Stimulated activated CD8-positive, alpha-beta memory T cell treated with anti-CD3 and anti-CD28 coated beads, Interleukin-7, amount 100 ng/mL, for 1 hour (primary cell): ENCODE results near the gene RAX2.
"Not testable (repeated sequence)": the region's sequence is repeated elsewhere in the genome, so short reads cannot be mapped to it uniquely, and the experiment has no call there.

Source experiments
- DNase-seq, 2 donors: peaks; one replicate each; pipeline ENCODE4 v3.0.0-alpha.2; 2020; ENCODE audit warnings: low read depth in 2 of 2

Gene RAX2

GRCh38 chr19:3760871-3761361, 11.1 kb downstream of the RAX2 start:
- DNase-seq: no peak

- DNase-seq: no peak
Measured at GRCh38 chr19:3759482-3760254, 12.4 kb downstream of the RAX2 start.

DNA sequence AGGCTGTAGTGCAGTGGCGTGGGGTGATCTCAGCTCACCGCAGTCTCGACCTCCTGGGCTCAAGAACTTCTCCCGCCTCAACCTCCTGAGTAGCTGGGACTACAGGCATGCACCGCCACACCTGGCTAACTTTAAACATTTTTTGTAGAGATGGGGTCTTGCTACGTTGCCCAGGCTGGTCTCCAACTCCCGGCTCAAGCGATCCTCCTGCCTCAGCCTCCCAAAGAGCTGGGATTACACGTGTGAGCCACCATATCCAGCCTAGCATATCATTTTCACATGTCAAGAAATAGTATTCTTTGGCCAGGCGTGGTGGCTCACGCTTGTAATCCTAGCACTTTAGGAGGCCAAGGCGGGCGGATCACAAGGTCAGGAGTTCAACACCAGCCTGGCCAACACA, 13.7 kb downstream of the RAX2 start:
- not testable (repeated sequence) for DNase-seq

DNA sequence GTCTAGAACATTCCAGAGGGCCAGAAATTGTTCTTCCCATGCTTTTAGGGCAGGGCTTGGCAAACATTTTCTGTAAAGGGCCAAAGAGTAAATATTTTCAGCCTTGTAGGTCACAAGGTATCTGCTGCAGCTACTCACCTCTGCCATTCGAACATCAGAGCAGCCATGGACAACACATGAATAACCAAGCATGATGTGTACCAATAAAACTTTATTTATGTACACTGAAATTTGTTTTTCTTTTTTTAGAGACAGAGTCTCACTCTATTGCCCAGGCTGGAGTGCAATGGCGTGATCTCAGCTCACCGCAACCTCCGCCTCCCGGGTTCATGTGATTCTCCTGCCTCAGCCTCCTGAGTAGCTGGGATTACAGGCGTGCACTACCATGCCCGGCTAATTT, 14.3 kb downstream of the RAX2 start:
- not testable (repeated sequence) for DNase-seq

DNA sequence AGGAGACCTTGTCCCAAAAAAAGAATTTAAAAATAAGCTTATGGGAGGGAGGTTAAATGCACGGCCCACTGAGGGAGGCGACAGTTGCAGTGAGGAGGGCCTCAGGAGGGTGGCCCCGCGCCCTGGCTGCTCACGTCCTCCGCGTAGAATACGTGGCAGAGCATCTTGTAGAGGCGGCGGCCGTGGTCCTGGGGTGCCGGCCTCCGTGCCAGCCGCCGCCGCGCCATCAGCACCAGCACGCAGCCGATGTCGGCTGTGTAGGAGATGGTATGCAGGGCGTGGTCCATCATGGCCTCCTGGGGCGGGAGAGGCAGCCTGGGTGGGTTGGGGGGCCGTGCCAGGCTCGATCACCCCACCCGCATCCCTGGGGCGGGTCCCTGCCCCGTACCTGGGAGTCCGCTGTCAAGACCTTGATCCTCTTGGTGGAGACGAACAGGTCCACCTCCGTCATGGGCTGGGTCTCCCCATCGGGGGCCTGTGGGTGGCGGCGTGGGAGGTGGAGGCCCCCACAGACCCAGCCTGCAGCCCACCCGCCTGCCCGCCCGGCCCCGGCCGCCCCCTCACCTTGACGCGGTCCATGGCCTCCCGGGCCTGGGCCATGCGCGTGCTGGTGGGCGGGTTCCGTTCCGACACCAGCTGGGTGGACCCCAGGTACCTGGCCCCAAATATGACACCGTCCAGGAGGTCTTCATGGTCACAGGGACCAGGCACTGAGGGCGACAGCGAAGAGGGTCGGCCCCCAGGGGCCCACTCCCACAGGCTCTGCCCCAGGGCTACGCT, 18.2 kb downstream of the RAX2 start:
- no peak for DNase-seq

DNA sequence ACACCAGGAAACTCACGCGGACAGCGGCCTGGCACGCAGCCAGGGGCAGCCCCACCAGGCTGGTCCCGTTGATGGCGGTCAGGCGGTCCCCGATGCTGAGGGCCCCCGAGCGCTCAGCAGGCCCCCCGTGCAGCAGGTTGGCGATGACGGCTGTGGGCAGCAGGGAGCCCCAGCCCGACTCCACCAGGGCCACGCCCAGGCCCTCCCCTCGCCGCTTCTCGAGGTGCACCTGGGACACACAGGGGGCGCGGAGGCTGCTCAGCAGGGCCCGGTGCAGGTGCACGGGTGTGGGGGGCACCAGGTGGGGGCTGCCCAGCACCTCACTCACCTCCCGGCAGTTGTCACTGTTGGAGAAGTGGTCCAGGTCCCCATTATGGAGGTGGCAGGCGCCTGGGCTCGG, 19.5 kb downstream of the RAX2 start:
- no peak for DNase-seq

DNA sequence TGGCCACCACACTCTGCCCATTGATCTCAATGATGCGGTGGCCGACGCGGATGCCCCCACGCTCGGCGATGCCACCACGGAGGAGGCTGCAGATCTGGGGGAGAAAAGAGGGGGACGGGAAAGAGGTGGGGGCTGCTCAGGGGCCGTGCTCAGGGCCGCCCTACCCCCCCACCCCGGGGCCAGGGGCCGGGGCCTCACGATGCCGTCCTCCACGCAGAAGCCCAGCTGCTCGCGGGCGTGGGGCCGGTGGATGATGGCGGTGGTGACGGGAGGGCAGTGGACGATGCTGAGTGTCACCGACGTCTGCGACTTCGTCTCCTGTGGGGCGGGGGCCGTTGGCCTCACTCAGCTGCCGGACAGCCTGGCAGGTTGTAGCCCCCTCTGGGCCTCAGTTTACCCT, 20.8 kb downstream of the RAX2 start:
- DNase-seq: no peak

DNA sequence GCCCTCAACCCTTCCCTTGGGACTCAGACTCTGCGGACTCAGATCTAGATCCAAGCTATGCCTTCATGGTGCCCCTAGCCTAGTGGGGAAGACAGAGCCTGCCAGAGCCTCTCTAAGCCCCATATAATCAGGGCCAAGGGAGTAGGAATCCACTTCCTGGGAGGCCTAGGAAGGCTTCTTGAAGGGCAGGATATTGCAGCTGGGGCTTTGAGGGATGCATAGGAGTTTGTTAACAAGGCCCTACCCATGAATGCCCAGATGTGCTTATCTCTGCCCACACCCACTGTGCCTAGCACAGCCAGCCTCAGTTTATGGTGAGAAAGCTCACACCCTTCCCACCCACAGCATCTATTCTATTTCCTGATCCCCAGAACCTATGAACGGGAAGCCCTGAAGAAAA, 21.8 kb downstream of the RAX2 start:
- no peak for DNase-seq

DNA sequence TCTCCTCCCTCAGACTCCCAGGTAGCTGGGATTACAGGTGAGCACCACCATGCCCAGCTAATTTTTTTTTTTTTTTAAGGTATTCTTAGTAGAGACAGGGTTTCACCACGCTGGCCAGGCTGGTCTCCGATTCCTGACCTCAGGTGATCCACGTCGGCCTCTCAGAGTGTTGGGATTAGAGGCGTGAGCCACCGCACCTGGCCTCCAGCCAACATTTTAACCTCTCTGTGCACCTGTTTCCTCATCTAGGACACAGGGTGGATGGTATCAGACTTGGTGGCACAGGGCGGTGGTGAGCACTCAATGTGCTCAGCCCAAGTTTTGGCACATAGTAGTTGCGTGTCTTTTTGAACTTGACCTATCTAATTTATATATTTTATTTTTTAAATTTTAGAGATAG, 23.1 kb downstream of the RAX2 start:
- DNase-seq: no peak

- no peak for DNase-seq
Measured at GRCh38 chr19:3746371-3747056, 25.5 kb downstream of the RAX2 start.

GRCh38 chr19:3745363-3746045, 26.5 kb downstream of the RAX2 start:
- DNase-seq: no peak

GRCh38 chr19:3743486-3743885, 28.5 kb downstream of the RAX2 start:
- no peak for DNase-seq

DNA sequence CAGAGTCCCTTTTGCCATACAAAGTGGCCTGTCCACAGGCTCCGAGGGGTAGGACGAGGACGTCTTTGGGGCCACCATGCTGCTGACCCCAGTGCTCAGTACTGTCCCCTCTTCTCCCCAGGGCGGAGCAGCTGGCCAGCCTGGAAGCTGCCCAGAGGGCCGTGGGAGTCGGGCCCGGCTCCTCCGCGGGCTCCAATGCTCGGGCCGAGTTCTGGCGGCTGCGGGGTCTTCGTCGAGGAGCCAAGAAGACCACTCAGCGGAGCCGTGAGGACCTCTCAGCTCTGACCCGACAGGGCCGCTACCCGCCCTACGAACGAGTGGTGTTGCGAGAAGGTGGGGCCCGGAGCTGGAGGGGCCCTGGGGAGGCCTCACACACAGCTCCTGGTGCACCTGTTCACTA, 31.6 kb downstream of the RAX2 start:
- DNase-seq: no peak

GRCh38 chr19:3738477-3739220, 33.4 kb downstream of the RAX2 start:
- DNase-seq: no peak

GRCh38 chr19:3737487-3738205, 34.4 kb downstream of the RAX2 start:
- DNase-seq: no peak

GRCh38 chr19:3736106-3736724, 35.8 kb downstream of the RAX2 start:
- no peak for DNase-seq

DNA sequence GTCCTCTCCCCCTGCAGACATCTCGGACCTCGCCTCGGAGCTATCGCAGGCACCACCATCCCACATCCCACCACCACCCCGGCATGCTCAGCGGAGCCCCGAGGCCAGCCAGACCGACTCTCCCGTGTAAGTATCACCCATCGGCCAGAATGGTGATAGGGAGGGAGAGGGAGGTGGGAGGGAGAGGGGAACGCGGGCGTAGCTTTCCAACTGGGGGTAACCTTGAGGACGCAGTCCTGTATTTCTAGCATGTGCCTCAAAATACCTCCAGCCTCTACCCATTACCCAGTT, 37.8 kb downstream of the RAX2 start:
- DNase-seq: no peak

GRCh38 chr19:3733549-3734309, 38.3 kb downstream of the RAX2 start:
- no peak for DNase-seq

DNA sequence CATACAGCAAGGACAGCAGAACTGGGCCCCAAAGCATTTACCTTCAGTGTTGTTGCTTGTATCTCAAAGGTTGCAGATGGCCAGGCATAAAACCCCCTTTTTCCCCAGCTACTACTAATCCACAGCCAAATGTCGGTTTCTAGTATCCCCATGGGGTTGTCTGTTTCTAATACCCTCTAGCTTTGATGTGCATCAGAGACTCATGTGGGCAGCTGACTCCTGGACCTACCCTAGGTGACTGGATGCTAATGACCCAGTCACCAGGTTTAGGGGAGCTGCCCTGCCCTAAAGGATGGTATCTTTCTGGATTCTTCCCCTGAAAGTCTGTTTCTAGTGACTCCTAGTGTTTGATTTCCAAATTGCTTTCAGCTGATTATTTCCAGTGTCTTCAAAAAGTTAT, 39.9 kb downstream of the RAX2 start:
- no peak for DNase-seq
